Stimulated activated naive B cell treated with anti-CD40 and anti-IgM and Interleukin-4, amounts not matched to agents 10 μg/mL and 1 μg/mL and 100 μg/mL, for 72 hours (primary cell): ENCODE measurements around the gene CPSF7.

Experiments
- ATAC-seq, 2 donors: fragments of 150-1000 bp; cut with Tn5 transposase; replicated peaks; 2 replicates each; pipeline ENCODE4 v1.10.0; 2021; ENCODE audit warnings: moderate library complexity in 1 of 2
- DNase-seq: peaks from one replicate; pipeline ENCODE4 v3.0.0; 2021
- H3K27ac Mint-ChIP-seq: one replicate; pipeline ENCODE4 v1.8.0; 2022; ENCODE audit warnings: mild to moderate bottlenecking, mixed read lengths
- H3K27me3 Mint-ChIP-seq, 2 donors: one replicate each; pipeline ENCODE4 v1.8.0; 2022; ENCODE audit warnings: mixed read lengths in 2 of 2
- H3K36me3 Mint-ChIP-seq, 2 donors: one replicate each; pipeline ENCODE4 v1.8.0; 2022; ENCODE audit warnings: mixed read lengths in 2 of 2, mild to moderate bottlenecking in 1 of 2
- H3K4me1 Mint-ChIP-seq, 2 donors: one replicate each; pipeline ENCODE4 v1.8.0; 2022; ENCODE audit warnings: mixed read lengths in 2 of 2, mild to moderate bottlenecking in 1 of 2
- H3K4me3 Mint-ChIP-seq, 2 donors: one replicate each; pipeline ENCODE4 v1.8.0; 2022; ENCODE audit warnings: mild to moderate bottlenecking in 2 of 2, mixed read lengths in 2 of 2, moderate library complexity in 1 of 2
- H3K9me3 Mint-ChIP-seq, 2 donors: one replicate each; pipeline ENCODE4 v1.8.0; 2022; ENCODE audit warnings: mixed read lengths in 2 of 2, mild to moderate bottlenecking in 1 of 2

Gene CPSF7

GRCh38 chr11:61362542-61362875, 67.3 kb downstream of the CPSF7 start:
- H3K27me3 Mint-ChIP-seq = no peaks in the 10 kb centered on the region
- DNase-seq (no peak), ATAC-seq (peak; percentile 27 to 28)
- peaks cover 23 to 52% of the 10 kb centered on the region in 2 donors for H3K4me1 Mint-ChIP-seq
- H3K36me3 Mint-ChIP-seq = peaks cover 13 to 30% of the 10 kb centered on the region in 2 donors
- peak overlapping the region; percentile 99 for H3K27ac Mint-ChIP-seq
- no peaks in the 10 kb centered on the region for H3K9me3 Mint-ChIP-seq
- H3K4me3 Mint-ChIP-seq = peak overlapping the region; percentile 92 to 99

- H3K4me3 Mint-ChIP-seq = peak within 1 kb of the TSS; percentile 92 to 99
- H3K9me3 Mint-ChIP-seq = no peaks in the 10 kb centered on the region
- ATAC-seq (peak; percentile 75 to 80), DNase-seq (peak; percentile 95)
- H3K27ac Mint-ChIP-seq = peak within 1 kb of the TSS; percentile 99
- no peaks in the 10 kb centered on the region for H3K27me3 Mint-ChIP-seq
- H3K36me3 Mint-ChIP-seq = peaks cover 12 to 30% of the 10 kb centered on the region in 2 donors
- peaks cover 29 to 58% of the 10 kb centered on the region in 2 donors for H3K4me1 Mint-ChIP-seq
Measured at GRCh38 chr11:61361741-61362541, 67.8 kb downstream of the CPSF7 start, which contains the start of the genes CYB561A3 and TMEM138. TSS of gene CYB561A3 (minus strand) at chr11:61361882. CDS start at chr11:61356713, 5,169 bp downstream. TSS of gene TMEM138 (plus strand) at chr11:61362374. CDS start at chr11:61364391, 2,017 bp downstream.

GRCh38 chr11:61361237-61361740, 68.5 kb downstream of the CPSF7 start:
- Mint-ChIP-seq H3K27ac (peak overlapping the region; percentile 99), H3K27me3 (no peaks in the 10 kb centered on the region), H3K36me3 (peaks cover 13 to 29% of the 10 kb centered on the region in 2 donors), H3K9me3 (no peaks in the 10 kb centered on the region), H3K4me3 (peak overlapping the region; percentile 92 to 99), H3K4me1 (peaks cover 35 to 64% of the 10 kb centered on the region in 2 donors)
- DNase-seq (no peak), ATAC-seq (no peak)

- Mint-ChIP-seq H3K9me3 (no peaks in the 10 kb centered on the region), H3K27ac (peak overlapping the region; percentile 99), H3K36me3 (peaks cover 21 to 39% of the 10 kb centered on the region in 2 donors), H3K27me3 (no peaks in the 10 kb centered on the region), H3K4me3 (peak overlapping the region; percentile 92 to 99), H3K4me1 (peaks cover 42 to 77% of the 10 kb centered on the region in 2 donors)
- DNase-seq (no peak), ATAC-seq (no peak)
Measured at GRCh38 chr11:61359516-61359915, 70.3 kb downstream of the CPSF7 start.

GRCh38 chr11:61358566-61358965, 71.2 kb downstream of the CPSF7 start:
- peak overlapping the region; percentile 92 to 99 for H3K4me3 Mint-ChIP-seq
- DNase-seq (no peak), ATAC-seq (no peak)
- H3K9me3 Mint-ChIP-seq = no peaks in the 10 kb centered on the region
- H3K36me3 Mint-ChIP-seq = peaks cover 28 to 47% of the 10 kb centered on the region in 2 donors
- no peaks in the 10 kb centered on the region for H3K27me3 Mint-ChIP-seq
- H3K4me1 Mint-ChIP-seq = peaks cover 48 to 81% of the 10 kb centered on the region in 2 donors
- peak overlapping the region; percentile 99 for H3K27ac Mint-ChIP-seq

- Mint-ChIP-seq H3K27me3 (no peaks in the 10 kb centered on the region), H3K4me1 (peaks cover 51 to 81% of the 10 kb centered on the region in 2 donors)
Measured at GRCh38 chr11:61357894-61358239, 71.9 kb downstream of the CPSF7 start.

GRCh38 chr11:61357233-61357893, 72.4 kb downstream of the CPSF7 start:
- Mint-ChIP-seq H3K27ac (peak overlapping the region; percentile 99), H3K4me3 (peak overlapping the region; percentile 86 to 90), H3K27me3 (no peaks in the 10 kb centered on the region), H3K9me3 (no peaks in the 10 kb centered on the region), H3K36me3 (peaks cover 36 to 55% of the 10 kb centered on the region in 2 donors), H3K4me1 (peaks cover 52 to 82% of the 10 kb centered on the region in 2 donors)
- DNase-seq (peak; percentile 84), ATAC-seq (peak; percentile 80)

More at GRCh38 chr11:61357894-61358239, 71.9 kb downstream of the CPSF7 start:
- DNase-seq (peak; percentile 36), ATAC-seq (no peak)
- Mint-ChIP-seq H3K9me3 (no peaks in the 10 kb centered on the region), H3K4me3 (peak overlapping the region; percentile 86 to 90), H3K27ac (peak overlapping the region; percentile 99), H3K36me3 (peaks cover 35 to 54% of the 10 kb centered on the region in 2 donors)

GRCh38 chr11:61356706-61357105, 73.1 kb downstream of the CPSF7 start:
- H3K36me3 Mint-ChIP-seq = peaks cover 36 to 56% of the 10 kb centered on the region in 2 donors
- H3K9me3 Mint-ChIP-seq = no peaks in the 10 kb centered on the region
- H3K4me3 Mint-ChIP-seq = peak overlapping the region; percentile 86 to 90
- H3K27me3 Mint-ChIP-seq = no peaks in the 10 kb centered on the region
- H3K27ac Mint-ChIP-seq = peak overlapping the region; percentile 99
- peaks cover 52 to 84% of the 10 kb centered on the region in 2 donors for H3K4me1 Mint-ChIP-seq
- peak; percentile 59 for DNase-seq
- ATAC-seq = peak; percentile 51 to 55

GRCh38 chr11:61354208-61354607, 75.6 kb downstream of the CPSF7 start:
- Mint-ChIP-seq H3K27ac (peak overlapping the region; percentile 97), H3K4me1 (peaks cover 49 to 79% of the 10 kb centered on the region in 2 donors), H3K9me3 (no peaks in the 10 kb centered on the region), H3K4me3 (peak overlapping the region; percentile 86 to 90), H3K36me3 (peaks cover 49 to 57% of the 10 kb centered on the region in 2 donors), H3K27me3 (no peaks in the 10 kb centered on the region)
- DNase-seq = no peak
- no peak for ATAC-seq

GRCh38 chr11:61353131-61354067, 76.4 kb downstream of the CPSF7 start:
- peaks cover 51 to 64% of the 10 kb centered on the region in 2 donors for H3K36me3 Mint-ChIP-seq
- H3K4me3 Mint-ChIP-seq = peak overlapping the region; percentile 86 to 90
- H3K27me3 Mint-ChIP-seq = no peaks in the 10 kb centered on the region
- H3K27ac Mint-ChIP-seq = peak overlapping the region; percentile 97
- DNase-seq (no peak), ATAC-seq (no peak)
- H3K4me1 Mint-ChIP-seq = peaks cover 44 to 79% of the 10 kb centered on the region in 2 donors
- H3K9me3 Mint-ChIP-seq = no peaks in the 10 kb centered on the region
